DMS 273 (cell line): ENCODE results near the gene ARVCF.
"Not testable (repeated sequence)": the region's sequence is repeated elsewhere in the genome, so short reads cannot be mapped to it uniquely, and the experiment has no call there.

Source experiments
- DNase-seq: peaks from one replicate; lab custom pipeline; 2025; ENCODE audit not compliant: unreplicated experiment; lab: John Stamatoyannopoulos, UW

Gene ARVCF

GRCh38 chr22:19940536-19941364, 75.9 kb downstream of the ARVCF start:
- DNase-seq, result no peak

DNA sequence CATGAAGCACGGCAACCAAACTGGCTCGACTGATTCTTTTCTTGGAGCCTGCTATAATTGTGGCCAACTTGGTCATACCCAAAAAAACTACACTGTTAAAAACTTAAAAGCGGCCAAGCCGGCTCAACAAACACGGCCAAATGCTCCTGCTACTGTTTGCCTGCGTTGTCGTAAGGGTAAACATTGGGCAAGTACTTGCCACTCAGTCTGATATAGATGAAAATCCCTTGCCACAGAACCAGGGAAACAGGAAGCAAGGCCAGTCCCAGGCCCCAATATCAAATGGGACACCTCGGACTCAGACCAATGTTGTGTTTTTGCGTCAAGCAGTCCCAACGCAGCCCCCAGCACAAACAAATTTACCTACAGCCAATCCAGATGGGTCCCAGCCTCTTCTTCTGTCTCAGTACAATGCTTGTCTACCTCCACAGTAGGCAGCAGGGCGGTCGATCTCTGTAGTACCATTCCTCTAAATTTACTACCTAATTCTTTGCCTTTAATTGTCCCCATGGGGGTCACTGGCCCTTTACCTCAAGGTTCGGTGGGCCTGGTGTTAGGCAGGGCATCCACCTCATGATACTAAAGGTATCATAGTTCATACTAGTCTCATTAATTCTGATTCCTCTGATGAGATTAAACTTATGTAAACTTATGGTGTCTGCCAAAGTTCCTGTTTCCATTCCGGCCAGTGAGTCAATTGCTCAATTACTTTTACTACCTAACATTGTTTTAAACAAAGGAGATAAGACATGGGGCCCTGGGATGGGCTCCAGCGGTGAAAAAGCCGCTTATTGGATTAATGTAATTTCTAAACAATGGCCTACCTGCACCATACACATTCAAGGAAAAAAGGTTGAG, 78.8 kb downstream of the ARVCF start:
- no peak for DNase-seq

- no peak for DNase-seq
Observed at GRCh38 chr22:19936513-19936912, 80.1 kb downstream of the ARVCF start.

- not testable (repeated sequence) for DNase-seq
Observed at GRCh38 chr22:19935123-19935718, 81.4 kb downstream of the ARVCF start.

GRCh38 chr22:19933341-19934241, 83.0 kb downstream of the ARVCF start:
- no peak for DNase-seq

DNA sequence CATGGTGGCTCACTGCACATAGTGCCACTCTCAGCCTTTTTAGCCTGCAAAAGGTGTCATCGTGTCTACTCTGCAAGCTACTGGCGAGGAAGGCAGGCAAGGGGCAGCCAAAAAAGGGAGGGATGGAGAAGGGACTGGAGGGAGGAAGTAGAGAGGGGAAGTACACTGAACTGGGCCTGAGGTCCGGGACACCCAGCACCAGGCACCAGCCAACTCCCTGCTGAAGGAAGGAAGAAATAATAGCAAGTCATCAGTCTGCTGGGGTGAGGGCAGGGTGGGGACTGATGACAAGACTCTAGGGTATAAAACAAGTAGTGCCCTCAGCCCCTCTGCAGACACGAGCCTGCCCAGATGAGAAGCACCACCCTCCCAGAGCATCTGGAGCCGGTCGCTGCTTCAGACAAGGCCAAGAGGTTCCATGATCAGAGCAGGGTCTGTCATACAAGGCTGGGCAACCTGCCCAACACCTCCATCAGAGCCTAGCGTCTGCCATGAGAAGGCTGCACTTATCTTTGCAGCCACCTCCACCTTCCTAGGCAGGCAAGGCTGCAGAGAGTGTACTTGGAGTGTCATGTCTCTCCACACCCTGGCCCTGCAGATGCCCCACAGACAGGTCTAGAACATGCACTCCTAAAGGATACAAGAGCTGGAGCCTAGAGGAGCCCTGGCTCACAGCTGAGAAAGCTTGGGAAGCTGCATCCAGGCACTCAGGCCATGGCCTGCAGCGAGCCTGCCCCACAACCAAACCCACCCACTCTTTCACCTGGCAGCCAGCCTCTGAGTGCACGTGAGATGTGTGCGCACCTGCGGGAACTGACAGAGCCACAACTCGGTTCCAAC, 84.0 kb downstream of the ARVCF start:
- peak; percentile 42 for DNase-seq

GRCh38 chr22:19931514-19931913, 85.1 kb downstream of the ARVCF start:
- DNase-seq, result no peak

DNA sequence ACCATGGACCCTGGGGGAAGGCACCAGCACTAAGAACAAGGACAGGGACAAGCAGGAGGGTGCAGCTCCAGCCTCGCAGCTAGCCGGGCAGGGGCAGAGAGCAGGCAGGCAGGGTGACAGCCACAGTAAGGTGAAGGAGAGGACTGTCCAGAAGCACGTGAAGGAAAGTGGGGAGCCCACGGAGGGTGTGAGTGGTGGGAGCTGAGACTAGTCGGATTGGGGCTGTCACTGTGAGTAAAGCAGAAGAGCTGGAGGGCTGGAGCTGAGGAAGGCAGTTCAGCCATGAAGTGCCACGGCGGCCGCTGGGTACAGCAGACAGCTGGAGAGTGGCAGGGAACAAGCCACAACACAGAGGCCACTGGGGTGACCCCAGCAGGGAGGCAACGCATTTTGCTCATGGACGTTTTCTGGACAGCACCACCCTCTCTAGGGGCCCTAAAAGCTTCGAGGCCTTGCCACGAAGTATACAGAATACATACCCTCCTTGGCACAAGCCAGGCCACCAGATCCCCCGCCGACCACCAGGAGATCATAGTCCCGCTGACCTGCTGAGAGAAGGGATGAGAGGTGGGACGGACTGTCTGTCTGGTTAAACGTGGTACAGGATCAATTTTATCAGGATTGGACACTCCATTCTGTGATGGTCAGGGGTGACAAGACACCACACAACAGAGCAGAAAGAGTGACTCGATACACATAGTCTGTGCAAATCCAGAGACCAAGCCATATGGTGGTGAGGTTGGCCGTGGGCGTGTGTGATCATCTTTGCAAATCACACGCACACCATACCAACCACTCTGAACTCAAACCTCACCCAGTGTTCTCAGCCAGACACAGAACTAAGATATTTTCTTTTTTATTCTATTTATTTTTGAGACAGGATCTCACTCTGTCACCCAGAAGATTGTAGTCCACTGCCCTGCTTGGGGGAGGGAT, 85.8 kb downstream of the ARVCF start:
- no peak for DNase-seq

DNA sequence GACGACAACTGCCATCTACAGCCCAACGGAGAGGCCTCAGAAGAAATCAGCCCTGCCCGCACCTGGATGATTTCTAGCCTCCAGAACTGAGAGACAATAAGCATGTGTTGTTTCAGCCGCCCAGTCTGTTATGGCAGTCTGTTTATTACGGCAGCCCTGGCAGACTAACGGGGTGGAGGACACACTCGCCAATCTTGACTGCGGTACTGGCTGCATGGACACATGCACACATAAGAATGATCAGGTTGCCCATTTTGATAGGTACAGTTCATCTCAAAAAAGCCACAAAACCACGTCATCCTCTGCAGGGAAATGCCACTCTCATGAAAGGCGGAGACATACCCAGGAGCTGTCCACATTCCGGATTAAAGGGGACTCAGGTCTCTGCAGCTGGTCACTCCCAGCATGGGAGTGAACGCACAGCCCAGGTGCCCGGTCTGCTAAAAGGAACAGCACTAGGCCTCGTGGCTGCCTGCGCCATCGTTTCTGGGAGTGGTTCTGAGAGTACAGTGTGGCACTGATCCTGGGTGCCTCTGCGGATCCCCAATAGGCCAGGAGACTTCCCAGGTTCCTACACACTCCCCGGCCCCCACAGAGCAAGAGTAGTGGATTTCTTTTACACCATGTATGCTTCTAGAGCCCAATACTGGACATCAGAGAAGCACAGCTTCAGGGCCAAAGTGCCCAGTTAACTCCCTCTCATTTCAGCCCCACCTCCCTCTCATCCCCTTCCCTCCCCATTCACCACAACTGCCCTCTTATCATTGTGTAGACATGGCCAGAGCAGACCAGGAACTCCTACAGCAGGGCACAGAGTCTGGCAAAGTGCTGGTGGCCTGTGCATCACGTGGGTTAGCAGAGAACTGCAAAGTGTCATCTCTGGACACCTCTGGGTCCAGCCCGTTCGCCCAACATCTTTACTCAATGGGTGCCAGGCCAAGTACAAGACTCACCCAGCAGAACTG, 86.8 kb downstream of the ARVCF start:
- no peak for DNase-seq

DNA sequence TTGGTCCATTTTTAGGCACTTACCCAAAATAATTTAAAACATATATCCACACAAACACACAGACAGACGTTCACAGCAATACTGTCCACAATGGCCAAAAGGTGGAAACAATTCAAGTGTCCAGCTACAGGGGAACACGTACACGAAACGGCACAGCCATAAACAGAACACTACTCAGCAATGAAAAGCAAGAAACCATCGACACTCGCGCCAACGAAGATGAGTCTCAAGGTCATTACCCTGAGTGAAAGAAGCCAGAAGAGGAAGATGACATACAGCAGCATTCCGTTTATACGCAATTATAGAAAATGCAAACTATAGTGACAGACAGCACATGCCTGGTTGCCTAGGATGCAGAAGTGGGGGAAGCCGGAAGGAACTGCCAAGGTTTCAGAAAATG, 88.4 kb downstream of the ARVCF start:
- no peak for DNase-seq

- DNase-seq, result no peak
Observed at GRCh38 chr22:19927696-19928095, 88.9 kb downstream of the ARVCF start.

DNA sequence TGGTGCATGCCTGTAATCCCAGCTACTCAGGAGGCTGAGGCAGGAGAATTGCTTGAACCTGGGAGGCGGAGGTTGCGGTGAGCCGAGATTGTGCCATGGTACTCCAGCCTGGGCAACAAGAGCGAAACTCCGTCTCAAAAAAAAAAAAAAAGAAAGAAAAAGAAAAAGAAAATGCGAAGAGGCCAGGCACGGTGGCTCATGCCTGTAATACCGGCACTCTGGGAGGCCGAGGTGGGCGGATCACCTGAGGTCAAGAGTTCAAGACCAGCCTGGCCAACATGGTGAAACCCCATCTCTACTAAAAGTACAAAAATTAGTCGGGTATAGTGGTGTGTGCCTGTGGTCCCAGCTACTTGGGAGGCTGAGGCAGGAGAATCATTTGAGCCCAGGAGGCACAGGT, 90.6 kb downstream of the ARVCF start:
- DNase-seq, result not testable (repeated sequence)

GRCh38 chr22:19923914-19924513, 92.6 kb downstream of the ARVCF start:
- no peak for DNase-seq

DNA sequence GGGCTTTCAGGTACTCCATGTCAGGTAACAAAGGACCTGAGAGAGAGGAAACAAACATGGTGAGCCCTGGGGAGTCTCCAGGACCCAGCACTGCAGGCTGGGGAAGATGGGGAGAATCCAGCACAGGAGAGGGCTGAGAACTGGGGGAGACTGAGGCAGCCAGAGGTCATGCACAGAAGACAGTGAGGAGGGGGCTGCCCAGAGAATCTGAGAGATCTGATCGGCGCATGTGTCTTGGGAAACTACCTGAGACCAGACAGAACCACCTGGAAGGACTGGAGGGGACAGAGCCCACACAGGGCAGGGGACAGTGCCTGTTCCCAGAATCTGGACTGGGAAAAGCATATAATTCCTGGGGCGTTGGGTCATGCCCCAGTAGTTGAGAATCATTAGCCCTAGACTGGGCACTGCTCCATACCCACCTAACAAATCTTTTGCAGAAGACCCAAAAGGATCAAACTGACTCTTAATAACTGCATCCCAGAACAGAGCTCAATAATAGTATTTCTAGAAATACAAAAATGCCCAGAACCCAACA, 95.0 kb downstream of the ARVCF start:
- no peak for DNase-seq
